ENCODE measurements around the gene DNMBP.

- no peak for TF ChIP-seq POLR2AphosphoS5 (IDR thresholded peaks at IDR 0.05; ENCODE audit: low read depth, low read length)
- no peak for TF ChIP-seq CTCF (IDR thresholded peaks at IDR 0.05)
- TF ChIP-seq REST (IDR thresholded peaks at IDR 0.05; ENCODE audit: insufficient read depth in 1 of 2, low read depth in 2 of 2, low read length in 1 of 2) = no peak
- no peak for TF ChIP-seq SIN3A (IDR thresholded peaks at IDR 0.05; ENCODE audit: borderline replicate concordance, insufficient read depth, low read depth, low read length)
Measured at GRCh38 chr10:99832439-99832838, 177.3 kb downstream of the DNMBP start.

Data from Panc1 (cell line).